Measurements from ENCODE around the gene LPP.

DNA sequence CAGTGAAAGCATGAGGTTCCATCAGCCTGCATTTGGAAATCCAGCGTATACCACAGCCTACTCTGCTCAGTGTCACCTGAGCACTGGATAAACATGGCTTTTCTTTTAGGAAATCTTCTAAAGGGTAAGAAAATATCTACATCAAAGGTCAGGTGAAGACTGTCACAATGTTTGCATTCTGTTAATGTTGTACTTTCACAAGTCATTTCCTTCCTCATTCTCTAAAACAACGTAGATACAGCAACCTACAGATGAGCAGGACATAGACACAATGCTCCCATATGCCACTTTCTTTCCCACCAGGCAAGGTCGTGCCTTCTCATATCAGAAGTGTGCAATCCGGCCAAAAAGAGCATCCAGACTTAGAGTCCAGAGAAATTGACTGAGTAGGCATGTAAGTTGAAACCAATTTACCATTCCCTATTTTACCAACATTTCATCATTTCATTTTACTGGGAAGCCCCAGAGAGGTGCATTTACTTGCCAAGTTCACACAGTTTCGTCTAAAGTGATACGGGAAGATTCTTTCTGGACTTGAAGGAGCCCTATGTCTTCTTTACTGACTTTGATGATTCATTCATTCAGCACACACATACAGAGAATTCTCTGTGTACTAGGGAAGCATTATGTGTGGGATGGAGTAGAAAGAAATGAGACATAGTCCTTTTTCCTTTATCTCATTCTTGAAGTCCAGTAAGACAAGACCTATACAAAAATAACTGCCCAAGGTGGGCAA, 30.6 kb upstream of the LPP start:
- TF ChIP-seq EP300 (IDR thresholded peaks at IDR 0.05) (no peak), POLR2AphosphoS5 (IDR thresholded peaks at IDR 0.05) (no peak), POLR2A (IDR thresholded peaks at IDR 0.05; ENCODE audit: low read depth) (no peak)
- TF ChIP-seq, protein P1, sequence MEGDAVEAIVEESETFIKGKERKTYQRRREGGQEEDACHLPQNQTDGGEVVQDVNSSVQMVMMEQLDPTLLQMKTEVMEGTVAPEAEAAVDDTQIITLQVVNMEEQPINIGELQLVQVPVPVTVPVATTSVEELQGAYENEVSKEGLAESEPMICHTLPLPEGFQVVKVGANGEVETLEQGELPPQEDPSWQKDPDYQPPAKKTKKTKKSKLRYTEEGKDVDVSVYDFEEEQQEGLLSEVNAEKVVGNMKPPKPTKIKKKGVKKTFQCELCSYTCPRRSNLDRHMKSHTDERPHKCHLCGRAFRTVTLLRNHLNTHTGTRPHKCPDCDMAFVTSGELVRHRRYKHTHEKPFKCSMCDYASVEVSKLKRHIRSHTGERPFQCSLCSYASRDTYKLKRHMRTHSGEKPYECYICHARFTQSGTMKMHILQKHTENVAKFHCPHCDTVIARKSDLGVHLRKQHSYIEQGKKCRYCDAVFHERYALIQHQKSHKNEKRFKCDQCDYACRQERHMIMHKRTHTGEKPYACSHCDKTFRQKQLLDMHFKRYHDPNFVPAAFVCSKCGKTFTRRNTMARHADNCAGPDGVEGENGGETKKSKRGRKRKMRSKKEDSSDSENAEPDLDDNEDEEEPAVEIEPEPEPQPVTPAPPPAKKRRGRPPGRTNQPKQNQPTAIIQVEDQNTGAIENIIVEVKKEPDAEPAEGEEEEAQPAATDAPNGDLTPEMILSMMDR (IDR thresholded peaks at IDR 0.05), result no peak
